GM12891 (cell line): ENCODE results near the gene SPC25.

Experiments
- POLR2A ChIP-seq: IDR thresholded peaks from 2 replicates; pipeline ENCODE4 v1.6.1; 2011; ENCODE audit warnings: low read depth, low read length, control low read depth
- POLR2AphosphoS5 ChIP-seq: IDR thresholded peaks from 2 replicates; pipeline ENCODE4 v1.6.1; 2011; ENCODE audit warnings: low read depth, low read length, control low read depth
- SPI1 ChIP-seq: IDR thresholded peaks from 2 replicates; pipeline ENCODE4 v1.6.1; 2011; ENCODE audit warnings: low read depth, low read length, control low read depth
- TAF1 ChIP-seq: IDR thresholded peaks from 2 replicates; pipeline ENCODE4 v1.6.1; 2011; ENCODE audit warnings: low read depth, low read length, control low read depth

DNA sequence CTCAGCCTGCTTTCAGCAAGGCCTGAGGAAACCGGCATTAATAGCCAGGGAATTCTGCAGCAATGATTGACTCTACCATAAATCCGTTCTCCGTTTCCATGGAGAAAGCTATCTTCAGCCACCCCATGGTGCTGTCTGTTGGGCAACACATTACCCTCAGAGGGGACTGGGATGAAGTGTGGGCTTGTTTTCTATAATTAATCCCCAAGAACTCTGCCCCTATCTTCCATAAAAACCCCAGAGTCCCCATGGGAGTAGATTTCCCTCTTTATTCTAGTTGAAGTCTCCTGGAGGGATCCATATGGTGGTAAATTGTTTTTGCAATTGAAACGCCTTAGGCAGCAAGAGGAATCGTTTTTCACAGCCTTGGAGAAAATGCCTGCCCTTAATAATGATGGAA, 20.1 kb upstream of the SPC25 start:
- no peak for TF ChIP-seq TAF1
- TF ChIP-seq POLR2A, result no peak
- TF ChIP-seq POLR2AphosphoS5, result no peak
- no peak for TF ChIP-seq SPI1
